Retinal pigment epithelial cell (primary cell): ENCODE results near the gene CELF2.
"Not testable (repeated sequence)": the region's sequence is repeated elsewhere in the genome, so short reads cannot be mapped to it uniquely, and the experiment has no call there.

Experiments
- DNase-seq: peaks from one replicate; pipeline ENCODE4 v3.0.0-alpha.2; 2010; ENCODE audit warnings: low read depth
- H3K4me3 ChIP-seq: 2 replicates; pipeline ENCODE4 v1.5.1; 2011; ENCODE audit warnings: mild to moderate bottlenecking, low read length, control low read depth, moderate library complexity
- CTCF ChIP-seq: conservative IDR thresholded peaks from 2 replicates; pipeline ENCODE4 v1.5.1; 2011; ENCODE audit warnings: low read depth, low read length, control low read depth, inconsistent platforms

Gene CELF2

GRCh38 chr10:11359869-11360268 is 342.2 kb downstream of the CELF2 start:
- TF ChIP-seq CTCF: no peak
- DNase-seq: no peak
- no peak overlapping the region for H3K4me3 ChIP-seq

GRCh38 chr10:11363497-11363896 is 345.8 kb downstream of the CELF2 start:
- no peak overlapping the region for H3K4me3 ChIP-seq
- no peak for DNase-seq

GRCh38 chr10:11364241-11364640 is 346.6 kb downstream of the CELF2 start:
- DNase-seq: no peak
- TF ChIP-seq CTCF: no peak
- no peak overlapping the region for H3K4me3 ChIP-seq

More at GRCh38 chr10:11363497-11363896, 345.8 kb downstream of the CELF2 start:
- no peak for TF ChIP-seq CTCF

GRCh38 chr10:11366889-11367288 is 349.2 kb downstream of the CELF2 start:
- not testable (repeated sequence) for DNase-seq

GRCh38 chr10:11367505-11367904 is 349.8 kb downstream of the CELF2 start:
- TF ChIP-seq CTCF: no peak
- no peak overlapping the region for H3K4me3 ChIP-seq
- no peak for DNase-seq

More at GRCh38 chr10:11366889-11367288, 349.2 kb downstream of the CELF2 start:
- not testable (repeated sequence) for H3K4me3 ChIP-seq

GRCh38 chr10:11373717-11374171 is 356.1 kb downstream of the CELF2 start:
- H3K4me3 ChIP-seq: no peak overlapping the region
- no peak for TF ChIP-seq CTCF
- no peak for DNase-seq

GRCh38 chr10:11377267-11377666 is 359.6 kb downstream of the CELF2 start:
- no peak for TF ChIP-seq CTCF
- no peak for DNase-seq
- H3K4me3 ChIP-seq: no peak overlapping the region

- H3K4me3 ChIP-seq: no peak overlapping the region
- DNase-seq: no peak
- TF ChIP-seq CTCF: no peak
Observed at GRCh38 chr10:11378835-11379234, 361.2 kb downstream of the CELF2 start.
